ENCODE data around the gene TMEM186. TPM values are rescaled to one million over a fixed set of nuclear protein-coding genes. Genes with fewer than 3 reads are reported as not detected.
A peak's percentile ranks its signal among the peaks of the same experiment; 100 is the strongest.

TMEM186 gene
- total RNA-seq, 1 donor from 2014 or later: 14.2 TPM

GRCh38 chr16:8822403-8822802 is 25.0 kb upstream of the TMEM186 start:
- H3K27me3 Mint-ChIP-seq: no peaks in the 10 kb centered on the region
- H3K9me3 Mint-ChIP-seq: no peaks in the 10 kb centered on the region
- H3K4me1 Mint-ChIP-seq (ENCODE audit: unreplicated experiment): no peaks in the 10 kb centered on the region
- H3K27ac Mint-ChIP-seq: no peak overlapping the region
- no peak for DNase-seq (ENCODE audit: extremely low spot score, unreplicated experiment)
- H3K36me3 Mint-ChIP-seq: peaks cover 19% of the 10 kb centered on the region
- no peak overlapping the region for H3K4me3 Mint-ChIP-seq
- no peak for TF ChIP-seq CTCF (conservative IDR thresholded peaks at IDR 0.05)

- Mint-ChIP-seq H3K9me3 (no peaks in the 10 kb centered on the region), H3K4me1 (ENCODE audit: unreplicated experiment) (no peaks in the 10 kb centered on the region), H3K4me3 (no peak overlapping the region), H3K27me3 (no peaks in the 10 kb centered on the region), H3K36me3 (peaks cover 31% of the 10 kb centered on the region), H3K27ac (no peak overlapping the region)
- no peak for TF ChIP-seq CTCF (conservative IDR thresholded peaks at IDR 0.05)
- DNase-seq (ENCODE audit: extremely low spot score, unreplicated experiment): no peak
Observed at GRCh38 chr16:8819411-8820034, 22.1 kb upstream of the TMEM186 start.

DNA sequence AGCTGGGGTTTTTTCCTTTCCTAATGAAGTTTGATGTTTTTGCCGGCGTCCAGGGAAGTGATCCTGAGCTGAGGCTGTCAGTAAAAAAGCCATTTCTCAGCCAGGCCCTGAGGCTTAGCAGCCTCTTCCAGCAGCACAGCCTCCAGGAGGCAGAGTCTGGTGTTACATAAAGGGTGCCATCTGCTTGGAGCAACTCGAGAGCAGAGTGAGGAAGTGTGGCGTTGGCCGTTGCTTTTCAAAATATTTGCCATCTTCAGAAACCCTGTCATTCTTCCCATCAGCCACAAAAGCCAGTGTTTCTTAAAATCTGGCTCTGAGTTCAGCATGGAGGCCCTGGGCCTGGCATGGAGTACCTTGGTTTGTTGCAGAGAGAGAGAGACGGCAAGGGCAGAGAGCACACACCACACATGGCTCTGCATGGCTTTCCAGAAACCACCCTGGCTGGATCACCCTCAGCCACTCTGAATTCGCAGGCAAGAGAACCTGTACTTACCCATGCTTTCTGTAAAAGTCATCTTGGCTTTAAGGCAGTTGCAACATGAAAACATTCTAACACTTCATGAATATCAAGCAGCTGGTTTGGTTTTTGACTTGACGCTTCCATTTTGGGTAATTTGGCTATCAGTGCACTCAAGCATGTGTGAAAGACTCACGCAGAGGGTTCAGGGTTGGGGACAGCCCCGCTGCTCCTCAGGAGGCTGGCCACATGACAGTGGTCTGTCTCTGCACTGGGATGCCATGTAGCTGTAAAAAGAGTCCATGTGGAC is 21.2 kb upstream of the TMEM186 start:
- no peak overlapping the region for H3K27ac Mint-ChIP-seq
- H3K27me3 Mint-ChIP-seq: no peaks in the 10 kb centered on the region
- no peak for DNase-seq (ENCODE audit: extremely low spot score, unreplicated experiment)
- TF ChIP-seq CTCF (conservative IDR thresholded peaks at IDR 0.05): no peak
- H3K4me3 Mint-ChIP-seq: no peak overlapping the region
- peaks cover 29% of the 10 kb centered on the region for H3K36me3 Mint-ChIP-seq
- H3K9me3 Mint-ChIP-seq: no peaks in the 10 kb centered on the region
- no peaks in the 10 kb centered on the region for H3K4me1 Mint-ChIP-seq (ENCODE audit: unreplicated experiment)

GRCh38 chr16:8816967-8817655 is 19.7 kb upstream of the TMEM186 start:
- no peak for DNase-seq (ENCODE audit: extremely low spot score, unreplicated experiment)
- no peaks in the 10 kb centered on the region for H3K27me3 Mint-ChIP-seq
- H3K36me3 Mint-ChIP-seq: peaks cover 36% of the 10 kb centered on the region
- no peaks in the 10 kb centered on the region for H3K9me3 Mint-ChIP-seq
- peaks cover 9% of the 10 kb centered on the region for H3K4me1 Mint-ChIP-seq (ENCODE audit: unreplicated experiment)
- no peak overlapping the region for H3K4me3 Mint-ChIP-seq
- no peak for TF ChIP-seq CTCF (conservative IDR thresholded peaks at IDR 0.05)
- no peak overlapping the region for H3K27ac Mint-ChIP-seq

DNA sequence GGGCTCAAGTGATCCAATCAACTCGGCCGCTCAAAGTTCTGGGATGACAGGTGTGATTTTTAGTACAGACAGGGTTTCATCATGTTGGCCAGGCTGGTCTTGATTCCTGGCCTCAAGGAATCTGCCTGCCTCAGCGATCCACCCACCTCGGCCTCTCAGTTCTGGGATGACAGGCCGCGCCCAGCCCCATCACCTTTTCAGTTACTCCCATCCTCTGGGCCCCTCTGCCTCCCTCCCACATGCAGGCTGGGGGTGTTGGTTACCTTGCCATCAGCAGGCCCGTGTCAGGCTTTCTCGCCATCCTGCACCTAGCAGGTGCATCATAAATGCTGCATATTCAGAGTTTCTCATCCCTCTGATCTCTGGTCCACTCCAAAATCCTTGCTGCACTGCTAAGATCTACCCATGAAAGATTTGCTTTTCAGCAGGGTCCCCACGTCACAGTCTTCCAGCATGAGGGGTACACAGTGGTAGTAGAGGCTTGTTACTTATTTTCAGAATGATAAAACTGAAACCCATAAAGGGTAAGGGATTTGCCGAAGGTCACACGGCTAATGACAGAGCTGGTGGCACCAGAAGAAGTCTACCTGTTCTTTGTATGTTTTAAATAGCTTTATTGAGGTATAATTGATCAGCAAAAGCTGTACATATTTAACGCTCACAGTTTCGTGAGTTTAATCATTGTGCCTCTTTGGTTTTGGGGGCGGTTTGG is 16.8 kb upstream of the TMEM186 start:
- peaks cover 29% of the 10 kb centered on the region for H3K36me3 Mint-ChIP-seq
- TF ChIP-seq CTCF (conservative IDR thresholded peaks at IDR 0.05): no peak
- peak overlapping the region; percentile 5 for H3K27ac Mint-ChIP-seq

More for the DNA sequence above, 16.8 kb upstream of the TMEM186 start:
- no peak for DNase-seq (ENCODE audit: extremely low spot score, unreplicated experiment)
- H3K4me3 Mint-ChIP-seq: no peak overlapping the region
- H3K9me3 Mint-ChIP-seq: no peaks in the 10 kb centered on the region
- peaks cover 11% of the 10 kb centered on the region for H3K4me1 Mint-ChIP-seq (ENCODE audit: unreplicated experiment)
- H3K27me3 Mint-ChIP-seq: no peaks in the 10 kb centered on the region
